Immature natural killer cell (primary cell): ENCODE data around the gene ALX4. TPM values are rescaled to one million over a fixed set of nuclear protein-coding genes. Genes with fewer than 3 reads are reported as not detected.

Experiments used
- DNase-seq, 3 donors: peaks; one replicate each; pipeline ENCODE4 v3.0.0; 2022; ENCODE audit warnings: mixed read lengths in 1 of 3
- H3K27ac Mint-ChIP-seq, 6 donors: one replicate each; pipeline ENCODE4 v1.8.0; 2020; ENCODE audit warnings: mixed read lengths in 6 of 6, mild to moderate bottlenecking in 5 of 6, inconsistent platforms in 4 of 6, moderate library complexity in 3 of 6
- H3K27me3 Mint-ChIP-seq, 3 donors: one replicate each; pipeline ENCODE4 v1.8.0; 2020 to 2021; ENCODE audit warnings: low read depth in 3 of 3, mild to moderate bottlenecking in 3 of 3, mixed read lengths in 3 of 3, moderate library complexity in 3 of 3, inconsistent platforms in 1 of 3
- H3K36me3 Mint-ChIP-seq, 3 donors: one replicate each; pipeline ENCODE4 v1.8.0; 2020; ENCODE audit warnings: mixed read lengths in 3 of 3, inconsistent platforms in 2 of 3, mild to moderate bottlenecking in 2 of 3
- H3K4me1 Mint-ChIP-seq, 2 donors: one replicate each; pipeline ENCODE4 v1.8.0; 2020; ENCODE audit warnings: inconsistent platforms in 2 of 2, mild to moderate bottlenecking in 2 of 2, mixed read lengths in 2 of 2, moderate library complexity in 1 of 2
- H3K4me3 Mint-ChIP-seq, 5 donors: one replicate each; pipeline ENCODE4 v1.8.0; 2020; ENCODE audit warnings: mild to moderate bottlenecking in 5 of 5, mixed read lengths in 5 of 5, inconsistent platforms in 3 of 5, moderate library complexity in 3 of 5
- H3K9me3 Mint-ChIP-seq, 6 donors: one replicate each; pipeline ENCODE4 v1.8.0; 2020; ENCODE audit warnings: mild to moderate bottlenecking in 6 of 6, mixed read lengths in 6 of 6, inconsistent platforms in 4 of 6, moderate library complexity in 3 of 6
- polyA plus RNA-seq, 3 donors: library from polyadenylated mRNA; unstranded; fragments of 300-500 nt; fragmentation: Illumina TruSeq; gene quantifications; one replicate each; pipeline ENCODE4 v1.2.3, GENCODE V29; 2021

ALX4 gene
- polyA plus RNA-seq, 3 donors from 2014 or later: not detected

- Mint-ChIP-seq H3K36me3 (no peaks in the 10 kb centered on the region), H3K27me3 (peaks cover 0 to 6% (median 0%) of the 10 kb centered on the region in 3 donors), H3K9me3 (no peaks in the 10 kb centered on the region), H3K27ac (no peak overlapping the region), H3K4me3 (no peak overlapping the region), H3K4me1 (no peaks in the 10 kb centered on the region)
- DNase-seq: no peak
Observed at GRCh38 chr11:44270403-44271273, 39.3 kb downstream of the ALX4 start.

DNA sequence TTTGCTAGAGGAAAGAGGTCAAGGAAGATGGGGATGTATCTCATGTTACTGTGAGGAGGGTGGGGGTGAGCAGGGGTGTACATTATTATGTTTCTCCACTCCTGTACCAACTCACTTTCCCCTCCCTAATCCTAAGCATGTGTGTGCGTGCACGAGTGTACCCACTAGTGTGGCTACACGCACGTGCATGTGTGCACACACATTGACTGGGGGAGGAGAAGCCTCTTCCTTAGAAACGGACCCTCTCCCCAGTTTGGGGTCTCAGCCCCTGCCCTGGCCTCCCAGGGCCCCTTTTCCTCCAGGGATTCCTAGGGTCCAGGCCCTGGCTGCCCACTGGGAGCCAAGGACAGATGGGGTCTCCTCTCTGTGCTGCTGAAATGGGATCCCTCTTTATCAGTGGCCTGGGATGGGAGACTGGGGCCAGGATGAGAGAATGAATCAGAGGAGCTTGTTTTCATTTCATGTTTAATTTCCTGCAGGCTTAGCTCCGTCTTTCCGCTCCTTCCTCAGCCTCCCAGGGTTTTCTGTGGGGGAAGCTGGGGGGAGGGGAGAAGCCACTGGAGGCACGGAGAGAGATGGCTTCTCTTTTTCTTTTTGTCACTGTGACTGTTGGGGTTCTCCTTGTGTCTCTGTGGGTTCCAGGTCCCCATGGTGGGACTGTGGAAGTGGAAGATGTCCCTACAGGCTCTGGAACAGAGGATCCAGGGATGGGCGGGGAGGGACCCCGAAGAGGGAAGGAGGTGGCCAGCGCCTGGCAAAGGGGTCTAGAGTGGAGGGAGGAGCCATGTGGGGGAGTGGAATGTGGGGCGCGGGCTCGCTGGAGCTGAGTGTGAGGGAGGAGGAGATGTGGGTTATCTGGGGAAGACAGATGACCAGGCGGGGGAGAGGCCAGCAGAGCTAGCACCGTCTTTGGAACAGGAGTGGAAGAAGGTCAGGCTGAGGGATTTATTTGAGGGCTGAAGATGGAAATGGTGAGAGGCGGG, 40.3 kb downstream of the ALX4 start:
- no peak for DNase-seq
- Mint-ChIP-seq H3K27ac (no peak overlapping the region), H3K27me3 (peaks cover 0 to 6% (median 0%) of the 10 kb centered on the region in 3 donors), H3K9me3 (no peaks in the 10 kb centered on the region), H3K36me3 (no peaks in the 10 kb centered on the region), H3K4me1 (no peaks in the 10 kb centered on the region), H3K4me3 (no peak overlapping the region)

GRCh38 chr11:44268614-44269080, 41.3 kb downstream of the ALX4 start:
- DNase-seq: no peak
- no peak overlapping the region for H3K27ac Mint-ChIP-seq
- no peak overlapping the region for H3K4me3 Mint-ChIP-seq
- no peaks in the 10 kb centered on the region for H3K9me3 Mint-ChIP-seq
- H3K36me3 Mint-ChIP-seq: no peaks in the 10 kb centered on the region
- H3K27me3 Mint-ChIP-seq: peaks cover 0 to 6% (median 0%) of the 10 kb centered on the region in 3 donors
- H3K4me1 Mint-ChIP-seq: no peaks in the 10 kb centered on the region

DNA sequence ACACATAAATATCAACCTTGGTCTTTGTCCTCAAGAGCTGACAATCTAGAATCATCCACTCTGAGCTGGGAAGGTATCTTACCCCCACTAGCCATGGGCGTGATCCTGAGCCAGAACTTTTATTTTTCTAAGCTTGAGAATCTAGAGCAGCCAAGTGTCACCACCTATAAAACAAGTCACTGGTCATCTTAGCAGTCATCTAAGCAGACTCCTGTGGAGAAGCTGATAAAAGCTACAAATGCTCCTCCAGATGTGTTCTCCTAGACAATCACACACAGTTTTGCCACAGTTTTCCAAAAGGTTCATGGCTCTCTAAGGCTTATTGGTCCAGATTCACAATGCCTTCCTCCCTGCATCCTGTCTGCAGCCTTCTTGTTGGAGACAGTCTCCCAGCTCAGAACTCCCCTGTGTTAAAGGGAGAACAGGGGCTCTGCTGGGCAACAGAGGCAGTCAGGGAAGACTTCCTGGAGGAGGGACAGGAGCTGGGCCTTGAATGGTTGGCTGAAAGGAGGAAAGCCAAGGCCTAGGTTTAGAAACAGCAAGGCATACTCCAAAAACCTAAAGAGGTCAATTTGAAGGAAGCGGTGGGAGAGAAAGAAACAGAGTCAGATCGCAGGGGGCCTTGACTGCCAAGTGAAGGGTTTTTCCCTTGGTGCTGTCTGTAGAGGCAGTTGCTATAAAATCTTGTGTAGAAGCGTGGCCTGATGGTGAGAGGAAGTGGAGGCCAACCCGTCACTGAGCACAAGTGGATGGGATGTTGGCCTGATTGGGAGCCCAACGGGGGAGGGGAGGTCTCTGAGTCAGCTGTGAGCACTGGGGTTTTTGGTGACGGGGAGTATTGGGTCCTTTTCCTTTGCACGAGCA, 42.0 kb downstream of the ALX4 start:
- Mint-ChIP-seq H3K27ac (no peak overlapping the region), H3K4me3 (no peak overlapping the region), H3K27me3 (peaks cover 0 to 4% (median 0%) of the 10 kb centered on the region in 3 donors), H3K9me3 (no peaks in the 10 kb centered on the region), H3K4me1 (no peaks in the 10 kb centered on the region), H3K36me3 (no peaks in the 10 kb centered on the region)
- DNase-seq: no peak

DNA sequence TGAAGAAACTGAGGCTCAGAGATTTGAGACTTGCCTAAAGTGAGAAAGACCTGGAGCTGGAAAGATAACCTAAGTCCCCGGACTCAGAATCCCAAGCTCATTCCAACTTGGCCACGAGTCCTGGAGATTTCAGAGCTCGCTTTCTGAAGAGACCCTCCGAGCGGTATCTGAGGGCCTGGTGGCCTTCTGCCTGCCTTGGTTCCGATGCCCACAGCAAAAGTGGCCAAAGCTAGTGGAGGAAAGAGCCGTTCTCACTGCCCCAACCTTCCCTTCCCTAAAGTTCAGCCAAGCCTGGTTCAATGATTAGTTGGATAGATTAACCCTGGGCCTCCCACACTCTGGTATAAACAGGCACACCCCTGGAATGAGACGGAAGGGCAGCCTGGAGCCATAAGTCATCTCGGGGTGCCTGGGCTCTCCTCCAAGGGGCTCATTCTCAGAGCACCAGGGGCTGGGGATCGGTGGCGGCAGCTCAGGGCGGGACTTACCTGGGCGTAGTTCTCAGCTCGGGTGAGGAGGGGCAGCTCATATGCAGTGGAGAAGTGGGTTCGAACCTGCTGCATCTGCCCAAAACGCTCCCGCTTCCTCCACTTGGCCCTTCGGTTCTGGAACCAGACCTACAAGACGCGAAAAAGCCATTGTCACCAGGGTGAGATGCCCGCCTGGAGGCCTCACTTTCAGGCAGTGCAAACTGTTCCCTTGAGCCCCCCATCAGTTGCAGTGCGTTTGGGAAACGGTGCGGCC, 42.8 kb downstream of the ALX4 start:
- H3K36me3 Mint-ChIP-seq: no peaks in the 10 kb centered on the region
- no peak for DNase-seq

DNA sequence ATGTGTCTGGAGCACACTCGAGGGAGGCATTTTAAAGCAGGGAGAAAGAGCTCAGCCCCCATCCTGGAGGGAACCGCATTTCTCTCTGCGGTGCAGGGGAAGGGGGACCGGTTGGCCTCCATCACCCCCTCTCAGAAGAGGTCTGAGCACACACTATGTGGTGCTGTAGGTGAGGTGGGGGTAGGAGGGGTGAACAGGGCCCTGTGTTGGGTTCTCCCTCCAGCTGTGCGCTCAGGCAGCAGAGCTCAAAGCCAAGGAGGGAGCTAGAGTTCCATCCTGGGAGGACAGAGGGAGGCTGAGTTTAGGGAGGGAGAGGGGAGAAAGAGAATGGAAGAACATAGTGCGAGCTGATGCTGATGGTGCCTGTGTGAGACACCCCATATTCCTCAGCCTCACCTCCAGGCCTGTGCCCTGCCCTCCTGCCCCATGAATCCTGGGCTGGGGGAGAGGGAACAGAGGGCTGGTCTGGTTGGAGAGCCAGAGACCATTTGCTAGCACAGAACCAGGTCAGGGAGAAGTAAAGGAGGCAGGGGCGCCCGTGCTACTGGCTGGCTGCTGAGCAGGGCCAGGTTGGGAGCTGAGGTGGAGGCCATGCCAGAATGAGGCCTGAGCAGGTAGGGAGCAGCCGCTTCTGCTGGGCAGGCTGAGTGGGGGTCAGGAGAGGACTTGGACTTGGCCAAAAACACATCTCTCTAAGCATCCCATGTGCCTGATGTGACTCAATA, 43.7 kb downstream of the ALX4 start:
- Mint-ChIP-seq H3K27me3 (peaks cover 0 to 8% (median 0%) of the 10 kb centered on the region in 3 donors), H3K27ac (no peak overlapping the region), H3K4me3 (no peak overlapping the region), H3K4me1 (no peaks in the 10 kb centered on the region), H3K9me3 (no peaks in the 10 kb centered on the region), H3K36me3 (no peaks in the 10 kb centered on the region)
- DNase-seq: no peak

More for the DNA sequence above, 42.8 kb downstream of the ALX4 start:
- H3K27me3 Mint-ChIP-seq: peaks cover 0 to 8% (median 0%) of the 10 kb centered on the region in 3 donors
- H3K9me3 Mint-ChIP-seq: no peaks in the 10 kb centered on the region
- H3K4me1 Mint-ChIP-seq: no peaks in the 10 kb centered on the region
- no peak overlapping the region for H3K27ac Mint-ChIP-seq
- H3K4me3 Mint-ChIP-seq: no peak overlapping the region

DNA sequence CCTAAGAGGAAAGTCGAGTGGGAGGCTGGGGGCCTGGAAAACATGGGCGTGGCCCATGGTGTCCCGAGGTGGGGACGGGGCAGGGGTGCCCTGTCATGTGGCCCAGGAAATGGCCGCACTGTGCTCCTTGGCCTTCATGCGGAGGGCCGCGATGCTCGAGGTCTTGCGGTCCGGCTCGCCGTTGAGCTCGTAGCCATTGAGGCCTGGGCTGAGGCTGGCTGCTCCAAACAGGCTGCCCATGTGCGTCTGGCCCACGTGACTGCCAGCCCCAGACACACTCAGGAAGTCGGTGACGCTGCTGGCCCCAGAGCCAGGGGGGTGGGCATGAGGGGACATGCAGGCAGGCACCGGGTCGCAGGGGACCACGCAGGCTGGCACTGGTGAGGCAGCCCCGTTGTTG, 45.2 kb downstream of the ALX4 start:
- Mint-ChIP-seq H3K9me3 (no peaks in the 10 kb centered on the region), H3K4me3 (no peak overlapping the region), H3K27ac (no peak overlapping the region), H3K4me1 (peaks cover 1 to 2% of the 10 kb centered on the region in 2 donors), H3K36me3 (no peaks in the 10 kb centered on the region), H3K27me3 (peaks cover 0 to 8% (median 0%) of the 10 kb centered on the region in 3 donors)
- DNase-seq: no peak

DNA sequence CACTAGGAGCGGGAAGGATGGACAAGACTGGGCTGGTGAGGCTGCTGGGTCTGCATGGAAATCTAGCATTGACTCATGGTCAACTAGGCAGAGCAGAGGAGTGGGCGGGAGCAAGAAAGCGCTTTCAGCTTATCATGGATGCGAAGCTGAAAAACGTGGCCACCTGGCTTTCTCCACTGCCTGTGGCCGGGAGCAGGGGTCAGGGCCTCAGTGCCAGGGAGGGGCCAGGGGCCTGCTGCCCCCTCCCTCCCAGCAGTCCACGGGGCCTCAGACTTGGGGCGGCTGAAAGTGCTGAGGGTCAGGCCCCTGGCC, 45.5 kb downstream of the ALX4 start:
- no peak for DNase-seq
- H3K4me3 Mint-ChIP-seq: no peak overlapping the region
- H3K36me3 Mint-ChIP-seq: no peaks in the 10 kb centered on the region
- peaks cover 5 to 6% of the 10 kb centered on the region in 2 donors for H3K4me1 Mint-ChIP-seq
- H3K27me3 Mint-ChIP-seq: peaks cover 0 to 8% (median 1%) of the 10 kb centered on the region in 3 donors
- H3K9me3 Mint-ChIP-seq: no peaks in the 10 kb centered on the region
- H3K27ac Mint-ChIP-seq: no peak overlapping the region

- no peaks in the 10 kb centered on the region for H3K36me3 Mint-ChIP-seq
- H3K27ac Mint-ChIP-seq: no peak overlapping the region
- peaks cover 10 to 11% of the 10 kb centered on the region in 2 donors for H3K4me1 Mint-ChIP-seq
Observed at GRCh38 chr11:44263738-44264437, 46.1 kb downstream of the ALX4 start.

GRCh38 chr11:44261800-44262591, 47.9 kb downstream of the ALX4 start:
- no peak overlapping the region for H3K27ac Mint-ChIP-seq

More at GRCh38 chr11:44263738-44264437, 46.1 kb downstream of the ALX4 start:
- H3K9me3 Mint-ChIP-seq: no peaks in the 10 kb centered on the region
- no peak overlapping the region for H3K4me3 Mint-ChIP-seq
- H3K27me3 Mint-ChIP-seq: peaks cover 0 to 8% (median 1%) of the 10 kb centered on the region in 3 donors
- DNase-seq: no peak

GRCh38 chr11:44260081-44260480, 49.9 kb downstream of the ALX4 start:
- no peaks in the 10 kb centered on the region for H3K36me3 Mint-ChIP-seq

More at GRCh38 chr11:44261800-44262591, 47.9 kb downstream of the ALX4 start:
- no peaks in the 10 kb centered on the region for H3K9me3 Mint-ChIP-seq
- peaks cover 28 to 30% of the 10 kb centered on the region in 2 donors for H3K4me1 Mint-ChIP-seq
- no peaks in the 10 kb centered on the region for H3K36me3 Mint-ChIP-seq
- H3K27me3 Mint-ChIP-seq: peaks cover 0 to 6% (median 4%) of the 10 kb centered on the region in 3 donors
- DNase-seq: no peak
- no peak overlapping the region for H3K4me3 Mint-ChIP-seq

More at GRCh38 chr11:44260081-44260480, 49.9 kb downstream of the ALX4 start:
- H3K9me3 Mint-ChIP-seq: no peaks in the 10 kb centered on the region
- DNase-seq: no peak
- H3K27me3 Mint-ChIP-seq: peaks cover 0 to 6% (median 4%) of the 10 kb centered on the region in 3 donors
- no peak overlapping the region for H3K4me3 Mint-ChIP-seq
- peaks cover 38 to 46% of the 10 kb centered on the region in 2 donors for H3K4me1 Mint-ChIP-seq
- H3K27ac Mint-ChIP-seq: no peak overlapping the region
